Activated CD8-positive, alpha-beta memory T cell treated with anti-CD3 and anti-CD28 coated beads for 4 hours (primary cell): ENCODE measurements around the gene FUOM.

Experiments
- DNase-seq, 2 donors: peaks; one replicate each; pipeline ENCODE4 v3.0.0-alpha.2; 2020; ENCODE audit warnings: low read depth in 2 of 2

FUOM gene

DNA sequence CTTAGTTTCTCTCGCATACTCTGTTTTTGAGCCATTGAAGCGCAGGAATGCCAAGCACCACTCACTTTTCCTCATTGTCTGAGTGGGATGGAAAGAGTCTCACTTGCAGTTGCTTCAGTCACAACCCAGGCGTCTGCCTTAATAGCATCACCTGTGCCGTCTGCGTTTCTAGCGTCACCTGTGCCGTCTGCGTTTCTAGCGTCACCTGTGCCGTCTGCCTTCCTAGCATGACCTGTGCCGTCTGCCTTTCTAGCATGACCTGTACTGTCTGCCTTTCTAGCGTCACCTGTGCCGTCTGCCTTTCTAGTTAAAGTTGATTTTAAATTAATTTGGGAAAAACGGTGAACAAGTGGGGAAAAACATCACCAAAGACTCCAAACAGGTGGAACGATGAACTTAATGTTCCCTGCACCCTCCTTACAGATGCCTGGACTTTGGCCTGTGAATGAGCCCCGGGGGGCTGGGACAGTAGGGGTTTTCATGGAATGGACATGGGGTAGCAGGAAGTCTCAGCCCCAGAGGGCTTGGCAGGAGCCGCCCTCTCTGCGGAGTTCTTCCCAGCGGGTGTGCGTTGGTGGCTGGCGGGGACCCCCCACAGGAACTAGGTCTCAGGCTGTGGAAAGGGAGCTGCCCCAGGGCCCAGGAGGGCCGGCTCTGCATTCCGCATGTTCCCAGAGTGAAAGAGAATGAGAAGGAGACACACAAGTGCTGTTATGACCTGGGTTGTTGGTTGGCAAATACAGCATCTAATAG, 45.6 kb downstream of the FUOM start:
- DNase-seq = no peak

DNA sequence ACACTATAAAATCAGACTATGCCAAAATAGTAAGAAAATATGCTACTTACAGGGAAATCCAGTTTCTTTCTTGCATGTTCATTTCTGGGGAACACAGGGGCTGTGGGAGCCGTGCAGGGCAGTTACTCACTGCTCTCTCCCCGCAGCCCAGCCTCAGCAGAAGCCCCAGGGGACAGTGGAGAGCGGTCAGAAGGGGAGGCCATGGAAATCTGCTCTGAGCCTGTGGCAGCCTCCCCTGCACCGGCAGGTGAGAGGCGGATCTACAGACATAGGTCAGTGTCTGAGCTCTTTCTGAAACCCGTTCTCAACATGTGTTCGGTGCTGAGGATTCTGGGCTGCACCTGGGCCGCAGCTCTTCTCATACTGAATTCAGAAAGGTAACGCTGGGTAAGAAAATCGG, 46.2 kb downstream of the FUOM start:
- DNase-seq = no peak

- DNase-seq = no peak
These were observed 47.0 kb downstream of the FUOM start for GRCh38 chr10:133310789-133311188.

- no peak for DNase-seq
These were observed 47.4 kb downstream of the FUOM start for GRCh38 chr10:133310399-133310755.

GRCh38 chr10:133309720-133310398, 48.0 kb downstream of the FUOM start:
- no peak for DNase-seq

- DNase-seq = peak; percentile 84 to 87
These were observed 48.6 kb downstream of the FUOM start for GRCh38 chr10:133309100-133309719.

DNA sequence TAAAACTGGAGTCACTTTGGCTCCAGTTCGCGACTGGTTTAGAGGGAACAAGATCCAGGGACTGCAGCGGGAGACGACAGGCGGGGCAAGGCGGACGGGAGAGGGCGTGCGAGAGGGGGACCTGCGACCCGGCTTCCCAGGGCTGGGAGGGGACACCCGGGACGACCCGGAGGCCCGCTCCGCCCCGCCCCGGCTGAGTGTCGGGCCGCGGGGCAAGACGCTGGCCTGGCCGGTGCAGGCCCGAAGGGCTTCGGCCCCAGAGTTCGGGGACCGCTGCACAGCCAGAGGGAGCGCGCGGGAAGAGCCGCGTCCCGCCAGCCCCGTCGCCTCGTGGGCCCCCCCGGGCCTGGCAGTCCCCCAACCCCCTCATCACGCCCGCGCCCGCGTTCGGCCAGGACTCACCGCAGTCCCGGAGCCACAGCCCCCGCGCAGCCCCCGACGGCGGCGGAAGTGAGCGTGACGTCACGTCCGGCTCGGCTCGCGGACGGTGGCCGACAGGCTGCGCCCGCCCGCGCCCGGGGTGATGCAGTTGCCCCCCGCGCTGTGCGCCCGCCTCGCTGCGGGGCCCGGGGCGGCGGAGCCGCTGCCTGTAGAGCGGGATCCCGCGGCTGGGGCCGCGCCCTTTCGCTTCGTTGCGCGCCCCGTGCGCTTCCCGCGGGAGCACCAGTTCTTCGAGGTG, 49.3 kb downstream of the FUOM start, which contains the start of the genes TUBGCP2 and ZNF511:
TUBGCP2 (minus strand) TSS at position 452 of the 679 bp plus-strand sequence. CDS start 5,931 bp downstream, outside the sequence.
ZNF511 (plus strand) TSS at position 494 of the 679 bp plus-strand sequence; CDS start at position 524, 30 bp downstream.
- peak; percentile 81 to 82 for DNase-seq

- peak; percentile 69 to 77 for DNase-seq
These were observed 49.9 kb downstream of the FUOM start for GRCh38 chr10:133307776-133308420.

- no peak for DNase-seq
These were observed 50.9 kb downstream of the FUOM start for GRCh38 chr10:133306941-133307379.

GRCh38 chr10:133306097-133306476, 51.7 kb downstream of the FUOM start:
- no peak for DNase-seq
